Ovary (tissue), 3 donors: ENCODE measurements around the gene KAT6B.

Experiments used
- CTCF ChIP-seq, 3 donors: fragments of 450-650 bp in 2 of 3; fragments of 200-600 bp in 1 of 3; IDR thresholded peaks; one replicate each; pipeline versions ENCODE4 v1.5.1 to v1.8.0; 2016 to 2022; ENCODE audit warnings: antibody characterized with exemption in 3 of 3, mild to moderate bottlenecking in 1 of 3
- EP300 ChIP-seq: sonication (generic); formaldehyde crosslinking; IDR thresholded peaks from one replicate; pipeline ENCODE4 v1.6.1; 2017; ENCODE audit warnings: antibody characterized with exemption
- POLR2A ChIP-seq: fragments of 450-650 bp; IDR thresholded peaks from one replicate; pipeline ENCODE4 v1.6.1; 2017; ENCODE audit warnings: antibody characterized with exemption, mild to moderate bottlenecking, moderate library complexity
- donor health status: DM: no; HTN: no; CAD: no.

- TF ChIP-seq CTCF (IDR thresholded peaks at IDR 0.05) (no peak), POLR2A (no peak), EP300 (no peak)
Measured at GRCh38 chr10:74925708-74926107, 99.3 kb downstream of the KAT6B start.
